ENCODE results near the gene SLK.

DNA sequence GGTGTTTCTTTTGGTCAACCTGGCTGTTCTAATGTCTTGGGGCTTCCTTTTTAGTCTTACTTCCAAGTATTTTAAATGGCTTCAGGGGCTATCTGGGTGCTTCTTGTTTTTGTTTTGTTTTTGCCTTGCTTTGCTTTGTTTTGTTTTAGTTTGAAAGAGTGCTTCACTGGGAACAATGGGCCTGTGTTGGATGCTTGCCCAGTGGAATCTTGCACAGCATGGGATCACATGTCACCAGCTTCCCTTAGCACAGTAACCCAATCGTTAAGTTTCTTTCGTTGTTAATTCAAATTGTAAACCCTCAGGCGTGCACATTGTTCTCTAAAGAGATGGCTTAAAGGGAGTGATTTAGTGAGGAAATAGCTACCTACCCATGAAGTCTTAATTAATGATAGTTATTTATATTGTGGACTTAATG lies 109.8 kb downstream of the SLK start:
- TF ChIP-seq POLR2AphosphoS5 (IDR thresholded peaks at IDR 0.05; ENCODE audit: low read depth, low read length) = no peak
- no peak for TF ChIP-seq FOXP2 (optimal IDR thresholded peaks at IDR 0.05; ENCODE audit: borderline replicate concordance, extremely low read depth, extremely low read length, insufficient read depth)
- TF ChIP-seq SIN3A (IDR thresholded peaks at IDR 0.05; ENCODE audit: borderline replicate concordance, insufficient read depth, low read length) = no peak
- TF ChIP-seq TAF1 (IDR thresholded peaks at IDR 0.05; ENCODE audit: borderline replicate concordance, insufficient read depth, low read length) = no peak

Data from PFSK-1 (cell line).